Measurements from ENCODE around the gene AURKA.
"Not testable (repeated sequence)": the region's sequence is repeated elsewhere in the genome, so short reads cannot be mapped to it uniquely, and the experiment has no call there.

AURKA gene

DNA sequence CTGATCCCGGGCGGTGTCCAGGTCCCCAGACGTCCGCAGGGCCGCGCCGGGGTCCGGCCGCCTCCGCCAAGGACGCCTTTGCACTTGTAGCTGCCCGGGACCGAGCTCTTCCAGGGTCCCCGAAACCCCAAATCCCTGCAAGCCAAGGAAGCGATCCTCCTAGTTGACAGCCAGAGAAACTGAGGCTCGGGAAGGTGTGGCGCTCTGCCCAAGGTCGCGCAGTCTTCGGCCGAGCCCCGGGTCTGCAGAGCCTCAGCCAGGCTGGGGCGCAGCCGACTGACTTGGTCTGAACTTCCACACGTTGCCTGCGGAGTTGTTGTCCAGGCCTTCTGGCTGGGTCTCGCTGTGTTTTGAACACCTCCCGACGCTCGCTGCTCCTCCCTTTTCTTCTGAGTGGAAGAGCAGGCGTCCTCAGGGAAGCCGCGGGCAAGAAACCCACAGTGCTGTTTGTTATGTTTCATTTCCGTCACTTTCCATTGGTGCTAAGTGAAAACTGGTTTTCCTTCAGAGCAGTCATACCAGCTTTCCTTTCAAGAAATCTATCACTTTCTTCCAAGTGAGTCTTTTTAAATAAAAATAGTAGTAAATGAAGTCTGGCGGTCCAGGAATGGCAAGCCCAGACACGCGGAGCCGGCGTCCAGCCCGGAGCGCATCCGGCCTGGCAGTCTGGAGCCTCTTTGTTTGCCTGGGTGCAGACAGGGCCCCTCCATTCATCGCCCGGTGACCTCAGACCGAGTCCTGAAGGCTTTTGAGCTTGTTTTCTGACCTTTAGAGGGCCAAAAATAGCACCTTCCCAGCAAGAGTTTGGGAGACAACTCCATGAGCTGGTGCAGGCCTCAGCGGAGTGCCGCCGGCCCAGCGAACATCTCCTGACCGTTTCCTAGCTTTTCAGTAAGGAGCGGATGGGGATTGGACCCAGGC lies 32.5 kb downstream of the AURKA start:
- peak; percentile 74 for DNase-seq (ENCODE audit: low read depth)

GRCh38 chr20:56358600-56359211 lies 33.3 kb downstream of the AURKA start, which contains the start of gene FAM210B:
Gene FAM210B, plus strand, starts transcription at chr20:56358974. Its CDS starts 32 bp downstream, at chr20:56359006.
- DNase-seq (ENCODE audit: low read depth): peak; percentile 84

- no peak for DNase-seq (ENCODE audit: low read depth)
Measured at GRCh38 chr20:56358070-56358469, 33.9 kb downstream of the AURKA start.

DNA sequence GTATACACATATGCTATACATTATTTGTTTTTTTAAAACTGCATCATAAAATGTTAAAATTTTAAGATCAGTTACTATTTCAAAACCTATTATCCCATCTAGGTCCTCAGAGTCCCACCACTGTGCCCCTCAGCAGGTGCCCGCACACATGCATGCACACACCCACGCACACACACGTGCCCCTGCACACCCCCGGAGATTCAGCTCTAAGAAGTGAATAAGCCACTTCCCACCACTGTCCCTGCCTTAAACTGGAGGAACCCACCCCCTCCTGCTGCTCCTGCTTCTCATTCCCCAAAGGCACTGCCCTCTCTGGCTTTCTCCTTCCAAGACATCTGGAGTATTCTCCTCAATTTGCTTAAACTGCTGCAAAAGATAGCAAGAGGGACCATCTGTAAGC lies 38.7 kb downstream of the AURKA start:
- no peak for DNase-seq (ENCODE audit: low read depth)

DNA sequence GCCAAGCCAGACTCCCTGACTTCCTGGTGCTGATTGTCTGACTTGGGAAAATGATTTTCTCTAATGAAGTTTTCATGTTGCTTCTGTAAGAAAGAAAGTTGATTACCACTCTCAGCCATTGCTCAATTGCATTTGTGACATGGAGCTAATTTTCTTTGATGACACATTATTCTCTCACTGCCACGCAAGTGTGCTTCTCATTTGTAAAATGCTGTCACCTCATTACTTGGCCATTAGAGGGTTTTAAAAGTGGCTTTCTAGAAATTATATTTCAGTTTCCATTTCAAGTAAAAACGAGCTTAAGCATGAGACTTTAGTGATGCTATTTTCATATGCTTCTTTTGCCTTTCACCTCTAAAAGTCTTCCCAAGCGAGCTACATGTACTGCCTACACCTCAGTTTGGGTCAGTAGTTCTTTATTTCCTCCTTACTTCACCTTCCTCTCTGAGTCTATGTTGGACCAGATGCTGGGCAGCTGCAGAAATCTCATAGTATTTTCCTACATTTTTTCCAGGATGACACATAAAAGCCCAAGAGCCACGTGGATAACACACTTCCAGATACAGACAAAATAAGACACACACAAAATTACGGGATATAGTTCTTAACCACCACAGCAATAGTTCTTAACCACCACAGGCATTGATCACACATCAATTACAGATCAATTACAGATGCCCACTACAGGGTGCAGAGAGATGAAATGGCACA lies 39.5 kb downstream of the AURKA start:
- no peak for DNase-seq (ENCODE audit: low read depth)

- peak; percentile 86 for DNase-seq (ENCODE audit: low read depth)
Measured at GRCh38 chr20:56350842-56351241, 41.2 kb downstream of the AURKA start.

DNA sequence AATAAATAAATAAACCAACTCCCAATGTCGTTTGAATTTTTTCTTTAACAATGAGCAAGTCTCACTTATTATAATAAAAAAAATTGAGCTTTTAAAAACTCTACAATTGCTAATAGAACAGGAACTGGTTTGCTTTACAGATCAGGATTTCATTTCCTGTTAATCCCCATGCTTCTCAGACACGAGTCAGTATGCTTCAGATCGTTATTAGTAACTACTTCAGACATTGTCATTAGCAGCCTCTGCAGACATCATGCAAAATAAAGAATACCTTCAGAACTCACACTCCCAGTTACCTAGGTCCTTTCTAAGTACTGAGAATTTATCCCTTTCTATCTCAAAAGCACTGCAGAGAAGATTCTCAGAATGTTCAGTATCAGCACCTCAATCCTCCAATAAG lies 43.3 kb downstream of the AURKA start:
- no peak for DNase-seq (ENCODE audit: low read depth)

- DNase-seq (ENCODE audit: low read depth): peak; percentile 67
Measured at GRCh38 chr20:56348305-56348693, 43.7 kb downstream of the AURKA start.

DNA sequence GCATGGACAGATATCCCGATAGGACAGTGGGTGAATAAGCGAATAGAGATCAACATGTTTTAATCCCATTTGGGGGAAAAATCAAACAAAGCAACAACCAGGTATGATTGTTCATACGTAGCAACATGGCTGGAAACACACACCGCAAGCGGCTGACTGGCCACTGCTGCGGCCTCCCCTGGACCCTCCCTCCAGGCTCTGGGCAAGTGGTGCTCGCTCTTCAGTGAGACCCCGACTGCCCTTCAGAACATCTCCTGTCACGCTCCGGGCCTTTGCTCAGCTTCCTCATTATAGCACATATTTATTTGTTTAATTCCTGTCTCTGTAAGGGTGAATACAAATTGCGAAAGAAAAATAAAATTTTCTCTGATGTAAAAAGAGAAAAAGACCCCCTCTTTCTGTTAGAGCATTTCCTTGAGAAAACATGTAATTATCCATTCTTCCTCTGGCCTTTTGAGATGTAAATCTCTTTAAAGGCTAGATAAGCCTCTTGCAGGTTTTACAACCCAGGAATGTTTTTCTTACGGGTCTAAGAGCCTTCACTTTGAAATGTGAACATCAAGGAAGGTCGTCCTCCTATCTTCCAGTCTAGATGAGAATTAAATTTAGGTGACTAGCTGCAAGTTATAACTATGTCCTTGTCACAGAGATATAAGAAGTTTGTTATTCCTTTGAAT lies 44.2 kb downstream of the AURKA start:
- no peak for DNase-seq (ENCODE audit: low read depth)

DNA sequence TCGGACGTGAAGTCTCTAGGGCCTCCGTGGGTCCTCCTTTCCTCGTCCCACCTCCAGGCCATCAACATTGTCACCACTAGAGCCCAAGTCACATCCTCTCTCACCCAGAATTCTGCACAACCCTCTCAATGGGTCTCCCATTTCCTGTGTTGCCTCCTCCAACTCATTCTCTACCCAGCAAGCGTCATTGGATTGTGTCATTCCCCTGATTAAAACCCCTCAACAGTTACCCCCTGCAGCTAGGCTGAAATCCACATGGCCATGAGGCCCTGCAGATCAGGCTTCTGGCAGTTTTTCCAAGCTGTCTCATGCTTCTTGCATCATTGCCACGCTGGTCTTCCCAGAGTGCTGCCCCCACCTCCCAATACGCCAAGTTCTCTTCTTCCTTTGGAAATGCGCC lies 46.1 kb downstream of the AURKA start:
- DNase-seq (ENCODE audit: low read depth): peak; percentile 39

GRCh38 chr20:56343861-56344381 lies 48.1 kb downstream of the AURKA start:
- DNase-seq (ENCODE audit: low read depth): peak; percentile 49

- no peak for DNase-seq (ENCODE audit: low read depth)
Measured at GRCh38 chr20:56342783-56343182, 49.2 kb downstream of the AURKA start.

- DNase-seq (ENCODE audit: low read depth): not testable (repeated sequence)
Measured at GRCh38 chr20:56336709-56337108, 55.3 kb downstream of the AURKA start.

DNA sequence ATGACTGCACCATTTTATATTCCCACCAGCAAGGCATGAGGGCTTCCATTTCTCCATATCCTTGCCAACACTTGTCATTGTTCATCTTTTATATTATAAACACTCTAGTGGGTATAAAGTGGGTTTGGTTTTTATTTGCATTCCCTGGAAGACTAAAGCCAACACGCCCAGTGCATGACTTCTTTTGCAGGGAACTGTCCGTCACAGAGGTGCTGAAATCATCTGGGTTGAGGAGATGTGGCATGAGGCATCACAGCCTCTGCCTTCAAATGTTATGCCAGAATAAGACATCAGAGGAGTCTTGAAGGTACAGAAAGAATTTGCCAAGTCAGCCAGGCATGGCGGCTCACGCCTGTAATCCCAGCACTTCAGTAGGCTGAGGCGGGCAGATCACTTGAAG lies 63.2 kb downstream of the AURKA start:
- peak; percentile 33 for DNase-seq (ENCODE audit: low read depth)

- DNase-seq (ENCODE audit: low read depth): no peak
Measured at GRCh38 chr20:56324806-56325205, 67.2 kb downstream of the AURKA start.

GRCh38 chr20:56323656-56324055 lies 68.4 kb downstream of the AURKA start:
- DNase-seq (ENCODE audit: low read depth): no peak

DNA sequence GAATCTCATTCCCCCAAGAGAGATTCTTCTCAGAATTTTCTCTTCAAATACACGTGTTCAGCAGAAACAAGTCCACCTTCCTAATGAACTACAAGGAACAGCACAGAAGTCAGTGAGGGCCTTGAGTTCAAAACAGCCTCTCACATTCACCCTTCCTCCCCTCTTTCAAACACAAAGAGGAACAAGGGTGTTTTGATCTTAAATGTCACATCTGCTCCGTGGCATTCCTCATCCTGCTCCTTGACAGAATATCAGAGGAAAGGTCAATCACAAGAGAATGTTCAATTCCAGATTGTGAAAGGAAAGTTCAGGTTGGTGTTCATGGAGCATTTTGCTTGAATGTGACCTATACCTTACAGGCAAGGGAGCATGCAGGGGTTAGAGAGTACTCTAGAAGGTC lies 68.8 kb downstream of the AURKA start:
- no peak for DNase-seq (ENCODE audit: low read depth)

DNA sequence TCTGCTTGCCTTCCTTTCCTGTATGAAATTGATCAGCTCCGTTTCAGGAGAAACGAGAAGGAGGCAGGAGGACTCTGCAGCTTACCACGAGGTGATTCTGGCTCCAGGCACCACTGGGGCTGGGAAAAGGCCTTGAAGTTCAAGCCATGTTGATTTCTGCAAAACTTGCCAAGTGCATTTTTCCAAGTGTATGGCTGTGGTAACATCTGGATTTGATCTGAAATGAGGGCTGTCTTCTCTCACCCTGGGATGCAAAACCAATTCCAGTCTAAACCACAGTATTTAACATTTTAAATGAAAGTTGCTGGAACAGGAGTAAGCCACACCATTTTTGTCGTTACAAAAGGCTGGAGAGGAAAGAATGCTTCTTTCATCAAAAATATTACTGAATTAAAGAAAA lies 69.3 kb downstream of the AURKA start:
- DNase-seq (ENCODE audit: low read depth): no peak
